Measurements from ENCODE around the gene ATP5F1D. TPM values are rescaled to one million over a fixed set of nuclear protein-coding genes. Genes with fewer than 3 reads are reported as not detected.

The ATP5F1D gene
- total and polyA plus RNA-seq, 2 of the 13 experiments (the other 11 are each of a cell fraction or from before 2014, with no cell fraction given), result 39.4 to 78.7 TPM

- peak; percentile 92; the same call in 1 of the 2 replicates for TF ChIP-seq SNAI1 (CRISPR knock-in tag; IDR thresholded peaks at IDR 0.05; ENCODE audit: borderline replicate concordance)
- TF ChIP-seq PPARG (CRISPR knock-in tag; conservative IDR thresholded peaks at IDR 0.05), result 0 out of 2 replicates have a peak, but pooled peaks have one; percentile 29
- TF ChIP-seq MEIS2 (CRISPR knock-in tag; IDR thresholded peaks at IDR 0.05), result no peak
- TF ChIP-seq ZNF709 (CRISPR knock-in tag; IDR thresholded peaks at IDR 0.05), result no peak
- no peak for TF ChIP-seq TRIM22 (IDR thresholded peaks at IDR 0.05)
- TF ChIP-seq SOX13 (IDR thresholded peaks at IDR 0.05), result no peak
- TF ChIP-seq SOX13 (CRISPR knock-in tag; conservative IDR thresholded peaks at IDR 0.05 in 1 of 2, IDR thresholded peaks at IDR 0.05 in 1 of 2), result 0 out of 4 replicates have a peak, but pooled peaks have one; percentile 25 to 43
- no peak for TF ChIP-seq AKAP8 (CRISPR knock-in tag; IDR thresholded peaks at IDR 0.05)
- TF ChIP-seq PHF20 (CRISPR knock-in tag; IDR thresholded peaks at IDR 0.05), result peak; percentile 27; the same call in 1 of the 2 replicates
- TF ChIP-seq TRIM24 (CRISPR knock-in tag; IDR thresholded peaks at IDR 0.05), result no peak
- TF ChIP-seq SP4 (CRISPR knock-in tag; IDR thresholded peaks at IDR 0.05), result peak; percentile 70
- TF ChIP-seq ZFP1 (CRISPR knock-in tag; IDR thresholded peaks at IDR 0.05), result 0 out of 2 replicates have a peak, but pooled peaks have one; percentile 6
- TF ChIP-seq PHF5A (CRISPR knock-in tag; IDR thresholded peaks at IDR 0.05; ENCODE audit: low read depth, unreplicated experiment), result no peak
- 0 out of 2 replicates have a peak, but pooled peaks have one; percentile 17 for TF ChIP-seq ZMYM4 (CRISPR knock-in tag; IDR thresholded peaks at IDR 0.05)
- peak; percentile 38; the same call in 1 of the 2 replicates for TF ChIP-seq ZBTB4 (CRISPR knock-in tag; IDR thresholded peaks at IDR 0.05; ENCODE audit: borderline replicate concordance)
- TF ChIP-seq HNF1B (CRISPR knock-in tag; IDR thresholded peaks at IDR 0.05), result 0 out of 2 replicates have a peak, but pooled peaks have one; percentile 41
- peak; percentile 28; the same call in 1 of the 2 replicates for TF ChIP-seq THAP9 (CRISPR knock-in tag; IDR thresholded peaks at IDR 0.05; ENCODE audit: borderline replicate concordance)
- TF ChIP-seq ZSCAN22 (CRISPR knock-in tag; IDR thresholded peaks at IDR 0.05), result no peak
- TF ChIP-seq ZNF691 (CRISPR knock-in tag; IDR thresholded peaks at IDR 0.05; ENCODE audit: borderline replicate concordance, low read depth), result no peak; the same call in 1 of the 2 replicates
Observed at GRCh38 chr19:1283207-1283916, 41.8 kb downstream of the ATP5F1D start (continued).

All from HepG2 (cell line).